PC-3 (cell line): ENCODE results near the gene ACIN1. TPM values are rescaled to one million over a fixed set of nuclear protein-coding genes. Genes with fewer than 3 reads are reported as not detected.

Source experiments
- ATAC-seq: fragments of 200-7000 bp; cut with Tn5 transposase; 2 replicates; pipeline ENCODE4 v1.9.1; 2020; ENCODE audit warnings: mild to moderate bottlenecking, moderate library complexity
- BruUV-seq: library from RNA; stranded (reverse); fragments of 400-500 nt; replicated peaks from 2 replicates; lab custom pipeline; 2021; lab: Mats Ljungman, UMichigan
- CTCF ChIA-PET: fragments of 300-600 bp; sonication (Branson Sonifier 250); formaldehyde crosslinking; loops from one replicate; lab custom pipeline; 2022; ENCODE audit warnings: antibody characterized with exemption; lab: Charles Lee
- POLR2A ChIA-PET: fragments of 300-600 bp; sonication (Branson Sonifier 250); formaldehyde crosslinking; loops from one replicate; lab custom pipeline; 2022; ENCODE audit warnings: antibody characterized with exemption; ENCODE audit not compliant: unreplicated experiment; lab: Charles Lee
- DNase-seq: peaks from one replicate; pipeline ENCODE4 v3.0.0-alpha.2; 2015
- H2AFZ ChIP-seq: fragments of 300-600 bp; sonication (generic); 2 replicates; pipeline ENCODE4 v1.6.0; 2016; ENCODE audit warnings: antibody characterized with exemption, low read length
- H3F3A ChIP-seq: fragments of 300-600 bp; sonication (generic); one replicate; pipeline ENCODE4 v1.6.0; 2017; ENCODE audit warnings: antibody characterized with exemption, low read length, control low read depth, mild to moderate bottlenecking; ENCODE audit not compliant: unreplicated experiment
- H3K27ac ChIP-seq: fragments of 300-600 bp; sonication (generic); 2 replicates; pipeline ENCODE4 v1.5.1; 2016; ENCODE audit warnings: mild to moderate bottlenecking, low read length
- H3K27me3 ChIP-seq: fragments of 300-600 bp; sonication (generic); 2 replicates; pipeline ENCODE4 v1.6.1; 2016; ENCODE audit warnings: low read length, mixed read lengths
- H3K36me3 ChIP-seq: fragments of 300-600 bp; sonication (generic); 2 replicates; pipeline ENCODE4 v1.6.1; 2016; ENCODE audit warnings: low read depth, mixed run types, low read length, mixed read lengths
- H3K4me1 ChIP-seq: fragments of 300-600 bp; sonication (generic); 2 replicates; pipeline ENCODE4 v1.5.1; 2016; ENCODE audit warnings: low read length; ENCODE audit not compliant: insufficient read depth
- H3K4me2 ChIP-seq: fragments of 300-600 bp; sonication (generic); 2 replicates; pipeline ENCODE4 v1.6.0; 2016; ENCODE audit warnings: low read length
- H3K4me3 ChIP-seq: fragments of 300-600 bp; sonication (generic); 2 replicates; pipeline ENCODE4 v1.5.1; 2016; ENCODE audit warnings: mild to moderate bottlenecking, low read length, mixed read lengths
- H3K79me2 ChIP-seq: fragments of 300-600 bp; sonication (generic); 2 replicates; pipeline ENCODE4 v1.6.1; 2017; ENCODE audit warnings: low read length, mixed read lengths
- H3K9ac ChIP-seq: fragments of 300-600 bp; sonication (generic); 2 replicates; pipeline ENCODE4 v1.6.0; 2016; ENCODE audit warnings: mild to moderate bottlenecking, low read length
- H3K9me2 ChIP-seq: fragments of 300-600 bp; sonication (generic); replicated peaks from 2 replicates; pipeline ENCODE4 v1.6.1; 2016; ENCODE audit warnings: mixed run types, low read length, mixed read lengths
- H3K9me3 ChIP-seq: fragments of 300-600 bp; sonication (generic); 2 replicates; pipeline ENCODE4 v1.6.1; 2016; ENCODE audit warnings: low read length, mixed read lengths
- H4K20me1 ChIP-seq: fragments of 300-600 bp; sonication (generic); 2 replicates; pipeline ENCODE4 v1.6.1; 2016; ENCODE audit warnings: low read length, mixed read lengths
- EZH2 ChIP-seq: fragments of 300-600 bp; sonication (generic); IDR thresholded peaks from one replicate; pipeline ENCODE4 v1.6.1; 2017; ENCODE audit warnings: antibody characterized with exemption, mild to moderate bottlenecking, low read length; ENCODE audit not compliant: unreplicated experiment
- EZH2phosphoT487 ChIP-seq: fragments of 300-600 bp; sonication (generic); IDR thresholded peaks from 2 replicates; pipeline ENCODE4 v1.6.1; 2018; ENCODE audit warnings: mild to moderate bottlenecking, antibody characterized with exemption, low read length, borderline replicate concordance
- intact Hi-C: fragments of 100-400 bp; cut with micrococcal nuclease; formaldehyde crosslinking; loops from 2 replicates; pipeline ENCODE4 v1.9.0; 2023
- total RNA-seq: library from RNA; depleted of rRNA; stranded (reverse); fragments of >200 nt; gene quantifications from 2 replicates; pipeline ENCODE4 v1.2.3, GENCODE V29; 2014
- TF ChIP-seq, protein P1 (sequence below): fragments of 300-600 bp; sonication (generic); conservative IDR thresholded peaks from 2 replicates; pipeline ENCODE4 v1.5.1; 2017; ENCODE audit warnings: antibody characterized with exemption, low read depth, mild to moderate bottlenecking, low read length

The ACIN1 gene
- total RNA-seq, 1 experiment from 2014 or later: 112 TPM

DNA sequence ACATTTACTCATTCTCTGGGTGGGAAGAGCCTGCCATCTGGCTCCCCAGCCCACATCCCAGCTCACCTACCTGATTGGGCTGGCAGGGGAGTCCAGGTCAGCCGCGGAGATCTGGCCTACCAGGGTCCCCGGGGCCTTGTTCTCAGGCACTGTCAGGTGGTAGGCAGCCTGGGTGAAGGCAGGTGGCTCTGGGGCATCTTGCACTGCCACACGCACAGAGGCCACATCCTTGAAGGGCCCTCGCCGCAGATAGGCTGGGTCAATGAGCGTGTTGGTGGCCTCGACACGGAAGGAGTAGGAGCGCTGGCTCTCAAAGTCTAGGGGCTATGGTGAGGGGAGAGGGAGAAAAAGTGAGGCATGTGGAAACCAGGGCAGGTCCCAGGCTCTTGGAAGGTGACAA, 41.5 kb downstream of the ACIN1 start:
- H3K36me3 ChIP-seq: no peaks in the 10 kb centered on the region
- H3K9ac ChIP-seq: no peak overlapping the region
- ChIA-PET POLR2A (no interaction called here), CTCF (interaction anchor here (1.2 to 2.1 kb wide), 2 partner anchors 59 to 67 kb away, joined by 3 to 11 read pairs; no protein-coding TSS in a partner anchor)
- H3K79me2 ChIP-seq: no peaks in the 10 kb centered on the region
- H2AFZ ChIP-seq: no peak overlapping the region
- H4K20me1 ChIP-seq: no peaks in the 10 kb centered on the region
- intact Hi-C loops: no loop called here
- no peak for DNase-seq
- no peak overlapping the region for H3K4me2 ChIP-seq
- H3K4me3 ChIP-seq: no peak overlapping the region
- peaks cover 8% of the 10 kb centered on the region for H3K4me1 ChIP-seq
- no peaks in the 10 kb centered on the region for H3K9me2 ChIP-seq
- H3K9me3 ChIP-seq: no peaks in the 10 kb centered on the region
- no peaks in the 10 kb centered on the region for H3F3A ChIP-seq
- no peak overlapping the region for H3K27ac ChIP-seq
- BruUV-seq: no TSS peak
- TF ChIP-seq EZH2phosphoT487 (no peak), EZH2 (no peak)
- TF ChIP-seq, protein P1, sequence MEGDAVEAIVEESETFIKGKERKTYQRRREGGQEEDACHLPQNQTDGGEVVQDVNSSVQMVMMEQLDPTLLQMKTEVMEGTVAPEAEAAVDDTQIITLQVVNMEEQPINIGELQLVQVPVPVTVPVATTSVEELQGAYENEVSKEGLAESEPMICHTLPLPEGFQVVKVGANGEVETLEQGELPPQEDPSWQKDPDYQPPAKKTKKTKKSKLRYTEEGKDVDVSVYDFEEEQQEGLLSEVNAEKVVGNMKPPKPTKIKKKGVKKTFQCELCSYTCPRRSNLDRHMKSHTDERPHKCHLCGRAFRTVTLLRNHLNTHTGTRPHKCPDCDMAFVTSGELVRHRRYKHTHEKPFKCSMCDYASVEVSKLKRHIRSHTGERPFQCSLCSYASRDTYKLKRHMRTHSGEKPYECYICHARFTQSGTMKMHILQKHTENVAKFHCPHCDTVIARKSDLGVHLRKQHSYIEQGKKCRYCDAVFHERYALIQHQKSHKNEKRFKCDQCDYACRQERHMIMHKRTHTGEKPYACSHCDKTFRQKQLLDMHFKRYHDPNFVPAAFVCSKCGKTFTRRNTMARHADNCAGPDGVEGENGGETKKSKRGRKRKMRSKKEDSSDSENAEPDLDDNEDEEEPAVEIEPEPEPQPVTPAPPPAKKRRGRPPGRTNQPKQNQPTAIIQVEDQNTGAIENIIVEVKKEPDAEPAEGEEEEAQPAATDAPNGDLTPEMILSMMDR: no peak
- no peak for ATAC-seq
- no peaks in the 10 kb centered on the region for H3K27me3 ChIP-seq

DNA sequence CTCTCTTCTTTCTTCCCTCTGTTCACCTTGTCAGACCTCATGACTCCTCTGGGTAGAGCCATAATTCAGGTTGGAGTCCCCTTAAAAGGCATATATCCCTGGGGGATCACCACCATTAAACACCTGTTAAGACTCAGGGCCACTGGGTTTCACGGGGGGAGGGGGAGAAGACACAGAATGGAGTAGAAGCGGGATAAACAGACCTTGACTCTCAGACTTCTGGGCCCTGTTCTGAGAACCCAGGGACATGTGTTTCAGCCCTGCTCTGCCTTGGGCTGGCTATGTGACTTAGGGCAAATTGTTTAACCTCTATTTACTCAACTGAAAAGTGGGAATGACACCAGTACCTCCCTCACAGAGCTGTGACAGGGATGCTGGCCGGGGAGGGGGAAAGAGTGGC, 42.3 kb downstream of the ACIN1 start:
- Histone ChIP-seq H4K20me1 (no peaks in the 10 kb centered on the region), H2AFZ (no peak overlapping the region), H3K9me2 (no peaks in the 10 kb centered on the region), H3K36me3 (no peaks in the 10 kb centered on the region), H3K4me1 (peaks cover 8% of the 10 kb centered on the region), H3K79me2 (no peaks in the 10 kb centered on the region), H3K27me3 (no peaks in the 10 kb centered on the region), H3F3A (no peaks in the 10 kb centered on the region), H3K4me3 (no peak overlapping the region), H3K9ac (no peak overlapping the region), H3K9me3 (no peaks in the 10 kb centered on the region), H3K27ac (no peak overlapping the region), H3K4me2 (no peak overlapping the region)
- ATAC-seq: no peak
- POLR2A ChIA-PET: no interaction called here
- no peak for DNase-seq
- CTCF ChIA-PET: interaction anchor here (1.2 to 2.1 kb wide), 2 partner anchors 58 to 66 kb away, joined by 3 to 11 read pairs; no protein-coding TSS in a partner anchor
- TF ChIP-seq, protein P1: no peak
- TF ChIP-seq EZH2phosphoT487: no peak
- TF ChIP-seq EZH2: no peak
- no TSS peak for BruUV-seq
- intact Hi-C loops: no loop called here

DNA sequence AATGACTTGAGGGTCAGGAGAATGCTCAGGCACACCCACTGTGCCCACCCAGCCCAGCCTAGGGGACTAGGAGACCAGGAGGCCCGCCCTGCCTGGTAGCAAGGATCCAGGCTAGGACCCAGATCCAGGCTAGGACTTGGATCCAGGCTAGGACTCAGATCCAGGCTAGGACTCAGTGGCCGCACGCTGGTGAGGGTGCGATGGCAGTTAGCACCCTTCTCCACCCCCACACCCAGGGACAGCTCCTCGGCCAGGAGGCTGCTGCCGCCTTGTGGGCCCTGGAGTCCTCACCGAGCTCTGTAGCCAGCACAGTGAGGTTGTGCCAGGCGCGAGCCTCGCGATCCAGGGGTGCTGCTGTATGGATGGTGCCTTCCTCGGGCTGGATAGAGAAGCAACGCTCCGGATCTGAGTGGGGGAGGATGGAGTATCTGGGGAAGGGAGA, 42.7 kb downstream of the ACIN1 start:
- Histone ChIP-seq H3K4me1 (peaks cover 8% of the 10 kb centered on the region), H3K27me3 (no peaks in the 10 kb centered on the region), H3K9ac (no peak overlapping the region), H3K9me3 (no peaks in the 10 kb centered on the region), H3F3A (no peaks in the 10 kb centered on the region), H4K20me1 (no peaks in the 10 kb centered on the region), H3K4me2 (no peak overlapping the region), H2AFZ (no peak overlapping the region), H3K36me3 (no peaks in the 10 kb centered on the region), H3K79me2 (no peaks in the 10 kb centered on the region), H3K4me3 (no peak overlapping the region), H3K9me2 (no peaks in the 10 kb centered on the region), H3K27ac (no peak overlapping the region)
- BruUV-seq: no TSS peak
- ChIA-PET POLR2A (no interaction called here), CTCF (interaction anchor here (2.1 kb wide), 1 partner anchor 57 kb away, joined by 11 read pairs; no protein-coding TSS in a partner anchor)
- no peak for DNase-seq
- intact Hi-C loops: no loop called here
- TF ChIP-seq, protein P1: peak; percentile 24; the same call in 1 of the 2 replicates
- TF ChIP-seq EZH2 (no peak), EZH2phosphoT487 (no peak)
- no peak for ATAC-seq
